ENCODE measurements around the gene ANO10.

Gene ANO10

GRCh38 chr3:43370293-43370980, 251.4 kb downstream of the ANO10 start:
- H3K4me3 ChIP-seq (ENCODE audit: low read depth, low read length) = no peak overlapping the region
- no peak for TF ChIP-seq CTCF (IDR thresholded peaks at IDR 0.05; ENCODE audit: borderline replicate concordance, insufficient read depth, low read depth, low read length)

GRCh38 chr3:43369404-43370292, 252.2 kb downstream of the ANO10 start:
- no peak overlapping the region for H3K4me3 ChIP-seq (ENCODE audit: low read depth, low read length)
- TF ChIP-seq CTCF (IDR thresholded peaks at IDR 0.05; ENCODE audit: borderline replicate concordance, insufficient read depth, low read depth, low read length) = no peak

- no peak for TF ChIP-seq CTCF (IDR thresholded peaks at IDR 0.05; ENCODE audit: borderline replicate concordance, insufficient read depth, low read depth, low read length)
- no peak overlapping the region for H3K4me3 ChIP-seq (ENCODE audit: low read depth, low read length)
Observed at GRCh38 chr3:43366885-43367284, 254.9 kb downstream of the ANO10 start.

GRCh38 chr3:43366481-43366880, 255.3 kb downstream of the ANO10 start:
- no peak for TF ChIP-seq CTCF (IDR thresholded peaks at IDR 0.05; ENCODE audit: borderline replicate concordance, insufficient read depth, low read depth, low read length)
- H3K4me3 ChIP-seq (ENCODE audit: low read depth, low read length) = no peak overlapping the region

- no peak overlapping the region for H3K4me3 ChIP-seq (ENCODE audit: low read depth, low read length)
- TF ChIP-seq CTCF (IDR thresholded peaks at IDR 0.05; ENCODE audit: borderline replicate concordance, insufficient read depth, low read depth, low read length) = no peak
Observed at GRCh38 chr3:43365601-43366305, 256.1 kb downstream of the ANO10 start.

GRCh38 chr3:43364926-43365325, 256.9 kb downstream of the ANO10 start:
- H3K4me3 ChIP-seq (ENCODE audit: low read depth, low read length) = no peak overlapping the region
- no peak for TF ChIP-seq CTCF (IDR thresholded peaks at IDR 0.05; ENCODE audit: borderline replicate concordance, insufficient read depth, low read depth, low read length)

All from GM12875 (cell line).